Activated naive CD4-positive, alpha-beta T cell treated with anti-CD3 and anti-CD28 coated beads, Interleukin-2, amount 50 U/mL, for 24 hours (primary cell): ENCODE data around the gene TMEM273.

Source experiments
- H3K27ac Mint-ChIP-seq: one replicate; pipeline ENCODE4 v1.8.0; 2021; ENCODE audit warnings: mild to moderate bottlenecking, mixed read lengths
- H3K27me3 Mint-ChIP-seq: one replicate; pipeline ENCODE4 v1.8.0; 2021; ENCODE audit warnings: mixed read lengths
- H3K36me3 Mint-ChIP-seq: one replicate; pipeline ENCODE4 v1.8.0; 2021; ENCODE audit warnings: mixed read lengths
- H3K4me1 Mint-ChIP-seq: one replicate; pipeline ENCODE4 v1.8.0; 2021; ENCODE audit warnings: mixed read lengths
- H3K4me3 Mint-ChIP-seq: one replicate; pipeline ENCODE4 v1.8.0; 2021; ENCODE audit warnings: mild to moderate bottlenecking, mixed read lengths
- H3K9me3 Mint-ChIP-seq: one replicate; pipeline ENCODE4 v1.8.0; 2021; ENCODE audit warnings: mixed read lengths

The TMEM273 gene

GRCh38 chr10:49173853-49174252, 14.3 kb downstream of the TMEM273 start:
- H3K4me3 Mint-ChIP-seq = no peak overlapping the region
- no peaks in the 10 kb centered on the region for H3K4me1 Mint-ChIP-seq
- H3K36me3 Mint-ChIP-seq = no peaks in the 10 kb centered on the region
- H3K9me3 Mint-ChIP-seq = no peaks in the 10 kb centered on the region
- no peak overlapping the region for H3K27ac Mint-ChIP-seq
- peaks cover 2% of the 10 kb centered on the region for H3K27me3 Mint-ChIP-seq

GRCh38 chr10:49173201-49173772, 14.9 kb downstream of the TMEM273 start:
- Mint-ChIP-seq H3K4me1 (no peaks in the 10 kb centered on the region), H3K27me3 (peaks cover 2% of the 10 kb centered on the region), H3K36me3 (no peaks in the 10 kb centered on the region), H3K9me3 (no peaks in the 10 kb centered on the region), H3K4me3 (no peak overlapping the region), H3K27ac (no peak overlapping the region)

GRCh38 chr10:49172777-49173132, 15.4 kb downstream of the TMEM273 start:
- Mint-ChIP-seq H3K4me1 (no peaks in the 10 kb centered on the region), H3K27ac (no peak overlapping the region)

GRCh38 chr10:49172061-49172776, 16.0 kb downstream of the TMEM273 start:
- Mint-ChIP-seq H3K9me3 (no peaks in the 10 kb centered on the region), H3K4me3 (no peak overlapping the region), H3K27ac (no peak overlapping the region), H3K27me3 (peaks cover 1% of the 10 kb centered on the region), H3K36me3 (no peaks in the 10 kb centered on the region), H3K4me1 (no peaks in the 10 kb centered on the region)

More at GRCh38 chr10:49172777-49173132, 15.4 kb downstream of the TMEM273 start:
- H3K4me3 Mint-ChIP-seq = no peak overlapping the region
- no peaks in the 10 kb centered on the region for H3K36me3 Mint-ChIP-seq
- H3K9me3 Mint-ChIP-seq = no peaks in the 10 kb centered on the region
- peaks cover 2% of the 10 kb centered on the region for H3K27me3 Mint-ChIP-seq

GRCh38 chr10:49171326-49172060, 16.7 kb downstream of the TMEM273 start:
- no peak overlapping the region for H3K4me3 Mint-ChIP-seq
- H3K4me1 Mint-ChIP-seq = no peaks in the 10 kb centered on the region
- H3K36me3 Mint-ChIP-seq = no peaks in the 10 kb centered on the region
- no peaks in the 10 kb centered on the region for H3K27me3 Mint-ChIP-seq
- no peak overlapping the region for H3K27ac Mint-ChIP-seq
- H3K9me3 Mint-ChIP-seq = no peaks in the 10 kb centered on the region

GRCh38 chr10:49170632-49171325, 17.4 kb downstream of the TMEM273 start:
- H3K27ac Mint-ChIP-seq = no peak overlapping the region
- H3K27me3 Mint-ChIP-seq = no peaks in the 10 kb centered on the region
- no peaks in the 10 kb centered on the region for H3K4me1 Mint-ChIP-seq
- H3K36me3 Mint-ChIP-seq = no peaks in the 10 kb centered on the region
- H3K9me3 Mint-ChIP-seq = no peaks in the 10 kb centered on the region
- H3K4me3 Mint-ChIP-seq = no peak overlapping the region

GRCh38 chr10:49169776-49170175, 18.4 kb downstream of the TMEM273 start:
- Mint-ChIP-seq H3K27ac (no peak overlapping the region), H3K27me3 (no peaks in the 10 kb centered on the region), H3K4me1 (peaks cover 2% of the 10 kb centered on the region), H3K9me3 (no peaks in the 10 kb centered on the region), H3K4me3 (no peak overlapping the region), H3K36me3 (no peaks in the 10 kb centered on the region)

GRCh38 chr10:49168831-49169500, 19.2 kb downstream of the TMEM273 start:
- no peaks in the 10 kb centered on the region for H3K36me3 Mint-ChIP-seq
- peaks cover 9% of the 10 kb centered on the region for H3K4me1 Mint-ChIP-seq
- H3K27me3 Mint-ChIP-seq = no peaks in the 10 kb centered on the region
- no peaks in the 10 kb centered on the region for H3K9me3 Mint-ChIP-seq
- H3K27ac Mint-ChIP-seq = no peak overlapping the region
- no peak overlapping the region for H3K4me3 Mint-ChIP-seq

- Mint-ChIP-seq H3K27me3 (no peaks in the 10 kb centered on the region), H3K9me3 (no peaks in the 10 kb centered on the region), H3K4me1 (peaks cover 9% of the 10 kb centered on the region), H3K4me3 (no peak overlapping the region), H3K36me3 (no peaks in the 10 kb centered on the region), H3K27ac (no peak overlapping the region)
Measured at GRCh38 chr10:49168171-49168540, 20.0 kb downstream of the TMEM273 start.

GRCh38 chr10:49167425-49168170, 20.6 kb downstream of the TMEM273 start:
- no peaks in the 10 kb centered on the region for H3K9me3 Mint-ChIP-seq

GRCh38 chr10:49166484-49167400, 21.4 kb downstream of the TMEM273 start:
- H3K27me3 Mint-ChIP-seq = no peaks in the 10 kb centered on the region
- H3K4me1 Mint-ChIP-seq = peaks cover 9% of the 10 kb centered on the region
- no peak overlapping the region for H3K4me3 Mint-ChIP-seq
- no peak overlapping the region for H3K27ac Mint-ChIP-seq
- no peaks in the 10 kb centered on the region for H3K9me3 Mint-ChIP-seq
- H3K36me3 Mint-ChIP-seq = no peaks in the 10 kb centered on the region

More at GRCh38 chr10:49167425-49168170, 20.6 kb downstream of the TMEM273 start:
- Mint-ChIP-seq H3K4me3 (no peak overlapping the region), H3K27ac (no peak overlapping the region), H3K4me1 (peaks cover 9% of the 10 kb centered on the region), H3K27me3 (no peaks in the 10 kb centered on the region), H3K36me3 (no peaks in the 10 kb centered on the region)

GRCh38 chr10:49165821-49166483, 22.2 kb downstream of the TMEM273 start:
- Mint-ChIP-seq H3K4me3 (no peak overlapping the region), H3K9me3 (no peaks in the 10 kb centered on the region), H3K4me1 (peaks cover 9% of the 10 kb centered on the region), H3K27ac (no peak overlapping the region), H3K36me3 (no peaks in the 10 kb centered on the region), H3K27me3 (no peaks in the 10 kb centered on the region)

GRCh38 chr10:49165259-49165658, 22.9 kb downstream of the TMEM273 start:
- Mint-ChIP-seq H3K4me3 (no peak overlapping the region), H3K27ac (no peak overlapping the region), H3K9me3 (no peaks in the 10 kb centered on the region), H3K4me1 (peaks cover 9% of the 10 kb centered on the region), H3K27me3 (no peaks in the 10 kb centered on the region), H3K36me3 (no peaks in the 10 kb centered on the region)
